Measurements from ENCODE around the gene PLXNA4.

The PLXNA4 gene

DNA sequence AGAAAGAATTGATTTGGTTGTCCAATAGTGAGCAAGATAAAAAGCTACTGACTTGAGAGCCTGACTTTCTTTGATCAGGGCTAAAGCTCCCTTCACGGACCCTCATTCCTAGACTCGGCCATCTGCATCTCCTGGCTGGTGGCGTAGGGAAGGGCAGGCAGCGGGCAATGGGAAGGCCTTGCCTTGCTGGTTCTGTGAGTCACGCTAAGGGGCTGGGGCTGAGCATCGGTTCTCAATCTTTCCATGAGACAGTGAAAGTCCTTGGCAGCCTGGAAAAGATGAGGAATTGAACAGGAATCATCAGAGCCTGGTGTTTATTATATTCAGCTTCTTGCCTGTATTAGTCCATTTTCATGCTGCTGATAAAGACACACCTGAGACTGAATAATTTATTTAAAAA is 475.3 kb downstream of the PLXNA4 start:
- Histone ChIP-seq H3K4me3 (replicated peaks; ENCODE audit: insufficient read depth, low read length) (no peak overlapping the region), H3K27ac (replicated peaks) (no peak overlapping the region), H3K27me3 (ENCODE audit: insufficient read depth, poor library complexity, severe bottlenecking) (no peaks in the 10 kb centered on the region)
- TF ChIP-seq POLR2AphosphoS5 (IDR thresholded peaks at IDR 0.05; ENCODE audit: low read depth) (no peak), GABPA (IDR thresholded peaks at IDR 0.05; ENCODE audit: low read depth) (no peak), SPI1 (IDR thresholded peaks at IDR 0.05; ENCODE audit: borderline replicate concordance, low read depth) (no peak)
- TF ChIP-seq, protein P1, sequence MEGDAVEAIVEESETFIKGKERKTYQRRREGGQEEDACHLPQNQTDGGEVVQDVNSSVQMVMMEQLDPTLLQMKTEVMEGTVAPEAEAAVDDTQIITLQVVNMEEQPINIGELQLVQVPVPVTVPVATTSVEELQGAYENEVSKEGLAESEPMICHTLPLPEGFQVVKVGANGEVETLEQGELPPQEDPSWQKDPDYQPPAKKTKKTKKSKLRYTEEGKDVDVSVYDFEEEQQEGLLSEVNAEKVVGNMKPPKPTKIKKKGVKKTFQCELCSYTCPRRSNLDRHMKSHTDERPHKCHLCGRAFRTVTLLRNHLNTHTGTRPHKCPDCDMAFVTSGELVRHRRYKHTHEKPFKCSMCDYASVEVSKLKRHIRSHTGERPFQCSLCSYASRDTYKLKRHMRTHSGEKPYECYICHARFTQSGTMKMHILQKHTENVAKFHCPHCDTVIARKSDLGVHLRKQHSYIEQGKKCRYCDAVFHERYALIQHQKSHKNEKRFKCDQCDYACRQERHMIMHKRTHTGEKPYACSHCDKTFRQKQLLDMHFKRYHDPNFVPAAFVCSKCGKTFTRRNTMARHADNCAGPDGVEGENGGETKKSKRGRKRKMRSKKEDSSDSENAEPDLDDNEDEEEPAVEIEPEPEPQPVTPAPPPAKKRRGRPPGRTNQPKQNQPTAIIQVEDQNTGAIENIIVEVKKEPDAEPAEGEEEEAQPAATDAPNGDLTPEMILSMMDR (IDR thresholded peaks at IDR 0.05; ENCODE audit: insufficient read depth, low read length): no peak
- TF ChIP-seq, protein P2, sequence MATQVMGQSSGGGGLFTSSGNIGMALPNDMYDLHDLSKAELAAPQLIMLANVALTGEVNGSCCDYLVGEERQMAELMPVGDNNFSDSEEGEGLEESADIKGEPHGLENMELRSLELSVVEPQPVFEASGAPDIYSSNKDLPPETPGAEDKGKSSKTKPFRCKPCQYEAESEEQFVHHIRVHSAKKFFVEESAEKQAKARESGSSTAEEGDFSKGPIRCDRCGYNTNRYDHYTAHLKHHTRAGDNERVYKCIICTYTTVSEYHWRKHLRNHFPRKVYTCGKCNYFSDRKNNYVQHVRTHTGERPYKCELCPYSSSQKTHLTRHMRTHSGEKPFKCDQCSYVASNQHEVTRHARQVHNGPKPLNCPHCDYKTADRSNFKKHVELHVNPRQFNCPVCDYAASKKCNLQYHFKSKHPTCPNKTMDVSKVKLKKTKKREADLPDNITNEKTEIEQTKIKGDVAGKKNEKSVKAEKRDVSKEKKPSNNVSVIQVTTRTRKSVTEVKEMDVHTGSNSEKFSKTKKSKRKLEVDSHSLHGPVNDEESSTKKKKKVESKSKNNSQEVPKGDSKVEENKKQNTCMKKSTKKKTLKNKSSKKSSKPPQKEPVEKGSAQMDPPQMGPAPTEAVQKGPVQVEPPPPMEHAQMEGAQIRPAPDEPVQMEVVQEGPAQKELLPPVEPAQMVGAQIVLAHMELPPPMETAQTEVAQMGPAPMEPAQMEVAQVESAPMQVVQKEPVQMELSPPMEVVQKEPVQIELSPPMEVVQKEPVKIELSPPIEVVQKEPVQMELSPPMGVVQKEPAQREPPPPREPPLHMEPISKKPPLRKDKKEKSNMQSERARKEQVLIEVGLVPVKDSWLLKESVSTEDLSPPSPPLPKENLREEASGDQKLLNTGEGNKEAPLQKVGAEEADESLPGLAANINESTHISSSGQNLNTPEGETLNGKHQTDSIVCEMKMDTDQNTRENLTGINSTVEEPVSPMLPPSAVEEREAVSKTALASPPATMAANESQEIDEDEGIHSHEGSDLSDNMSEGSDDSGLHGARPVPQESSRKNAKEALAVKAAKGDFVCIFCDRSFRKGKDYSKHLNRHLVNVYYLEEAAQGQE (IDR thresholded peaks at IDR 0.05; ENCODE audit: insufficient replicate concordance, low read depth): no peak
- DNase-seq (ENCODE audit: low read depth in 1 of 2, low spot score in 1 of 2): no peak

DNA sequence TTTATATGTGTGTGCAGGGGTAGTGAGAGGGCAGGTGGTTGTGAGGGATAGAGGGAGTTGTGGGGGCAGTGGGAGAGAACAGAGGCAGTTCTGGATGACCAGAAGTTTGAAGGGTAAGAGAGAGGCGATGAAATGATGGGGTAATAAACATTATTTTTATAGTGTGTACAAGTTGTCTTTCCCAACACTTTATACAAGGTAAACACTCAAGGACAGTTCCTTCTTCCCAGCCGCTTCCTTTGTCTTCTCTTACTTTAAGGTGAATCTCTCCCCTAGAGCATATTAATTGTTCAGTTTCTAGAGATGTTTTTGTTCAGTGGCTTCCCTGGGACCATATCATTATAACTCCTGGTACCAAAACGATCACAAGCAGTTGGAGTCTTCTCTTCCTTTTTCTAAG is 475.8 kb downstream of the PLXNA4 start:
- no peak for DNase-seq (ENCODE audit: low read depth in 1 of 2, low spot score in 1 of 2)
- H3K27ac ChIP-seq (replicated peaks): no peak overlapping the region
- no peak overlapping the region for H3K4me3 ChIP-seq (replicated peaks; ENCODE audit: insufficient read depth, low read length)
- H3K27me3 ChIP-seq (ENCODE audit: insufficient read depth, poor library complexity, severe bottlenecking): no peaks in the 10 kb centered on the region
- TF ChIP-seq POLR2AphosphoS5 (IDR thresholded peaks at IDR 0.05; ENCODE audit: low read depth) (no peak), GABPA (IDR thresholded peaks at IDR 0.05; ENCODE audit: low read depth) (no peak), SPI1 (IDR thresholded peaks at IDR 0.05; ENCODE audit: borderline replicate concordance, low read depth) (no peak)
- TF ChIP-seq, protein P1 (IDR thresholded peaks at IDR 0.05; ENCODE audit: insufficient read depth, low read length): no peak

DNA sequence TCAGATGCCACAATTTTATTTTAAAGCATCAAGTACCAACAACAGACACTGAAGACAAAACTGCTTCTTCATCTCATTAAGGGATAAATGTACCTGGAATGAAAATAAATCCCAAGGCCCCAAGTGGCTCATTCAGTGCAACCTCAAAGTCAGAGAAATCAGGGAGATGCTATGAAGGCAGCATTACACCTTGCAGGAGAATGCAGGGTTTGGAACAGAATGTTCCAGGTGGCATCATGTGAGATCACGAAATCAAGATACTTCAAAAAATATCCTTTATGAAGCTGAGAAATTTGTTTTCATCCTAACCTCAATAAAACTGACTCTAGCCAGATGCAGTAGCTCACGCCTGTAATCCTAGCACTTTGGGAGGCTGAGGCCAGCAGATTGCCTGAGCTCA is 477.1 kb downstream of the PLXNA4 start:
- Histone ChIP-seq H3K27me3 (ENCODE audit: insufficient read depth, poor library complexity, severe bottlenecking) (no peaks in the 10 kb centered on the region), H3K27ac (replicated peaks) (no peak overlapping the region), H3K4me3 (replicated peaks; ENCODE audit: insufficient read depth, low read length) (no peak overlapping the region)
- DNase-seq (ENCODE audit: low read depth in 1 of 2, low spot score in 1 of 2): no peak
- no peak for TF ChIP-seq GABPA (IDR thresholded peaks at IDR 0.05; ENCODE audit: low read depth)
- TF ChIP-seq, protein P1 (IDR thresholded peaks at IDR 0.05; ENCODE audit: insufficient read depth, low read length): no peak
- TF ChIP-seq POLR2AphosphoS5 (IDR thresholded peaks at IDR 0.05; ENCODE audit: low read depth): no peak
- TF ChIP-seq SPI1 (IDR thresholded peaks at IDR 0.05; ENCODE audit: borderline replicate concordance, low read depth): no peak
- TF ChIP-seq, protein P2 (IDR thresholded peaks at IDR 0.05; ENCODE audit: insufficient replicate concordance, low read depth): no peak

DNA sequence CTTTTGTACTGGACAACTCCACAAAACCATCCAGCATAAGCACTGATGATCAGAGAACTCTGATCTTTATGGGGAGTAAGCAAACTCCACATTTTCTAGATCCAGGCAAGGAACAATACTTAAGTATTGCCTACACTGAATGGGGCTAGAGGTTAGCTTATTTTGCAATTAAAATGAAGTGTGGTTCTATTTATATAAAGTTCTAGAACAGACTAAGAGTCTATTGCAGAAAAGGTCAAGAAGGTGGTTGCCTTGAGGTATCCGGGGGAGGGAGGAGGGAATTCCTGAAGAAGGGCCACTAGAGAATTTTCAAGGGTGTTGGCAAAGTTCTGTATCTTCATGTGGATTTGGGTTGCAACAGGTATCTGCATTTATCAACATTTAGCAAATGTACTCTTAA is 477.9 kb downstream of the PLXNA4 start:
- Histone ChIP-seq H3K27me3 (ENCODE audit: insufficient read depth, poor library complexity, severe bottlenecking) (no peaks in the 10 kb centered on the region), H3K4me3 (replicated peaks; ENCODE audit: insufficient read depth, low read length) (no peak overlapping the region), H3K27ac (replicated peaks) (no peak overlapping the region)
- no peak for TF ChIP-seq GABPA (IDR thresholded peaks at IDR 0.05; ENCODE audit: low read depth)
- TF ChIP-seq, protein P1 (IDR thresholded peaks at IDR 0.05; ENCODE audit: insufficient read depth, low read length): no peak
- TF ChIP-seq, protein P2 (IDR thresholded peaks at IDR 0.05; ENCODE audit: insufficient replicate concordance, low read depth): no peak
- TF ChIP-seq SPI1 (IDR thresholded peaks at IDR 0.05; ENCODE audit: borderline replicate concordance, low read depth): no peak
- TF ChIP-seq POLR2AphosphoS5 (IDR thresholded peaks at IDR 0.05; ENCODE audit: low read depth): no peak
- DNase-seq (ENCODE audit: low read depth in 1 of 2, low spot score in 1 of 2): no peak
